GM12874 (cell line): Measurements from ENCODE around the gene ASXL2.

Experiments
- TF ChIP-seq, protein P1 (sequence below): IDR thresholded peaks from 2 replicates; pipeline ENCODE4 v1.5.1; 2011; ENCODE audit warnings: low read depth, mild to moderate bottlenecking, control low read depth, low read length, moderate library complexity; ENCODE audit not compliant: insufficient read depth

Gene ASXL2

DNA sequence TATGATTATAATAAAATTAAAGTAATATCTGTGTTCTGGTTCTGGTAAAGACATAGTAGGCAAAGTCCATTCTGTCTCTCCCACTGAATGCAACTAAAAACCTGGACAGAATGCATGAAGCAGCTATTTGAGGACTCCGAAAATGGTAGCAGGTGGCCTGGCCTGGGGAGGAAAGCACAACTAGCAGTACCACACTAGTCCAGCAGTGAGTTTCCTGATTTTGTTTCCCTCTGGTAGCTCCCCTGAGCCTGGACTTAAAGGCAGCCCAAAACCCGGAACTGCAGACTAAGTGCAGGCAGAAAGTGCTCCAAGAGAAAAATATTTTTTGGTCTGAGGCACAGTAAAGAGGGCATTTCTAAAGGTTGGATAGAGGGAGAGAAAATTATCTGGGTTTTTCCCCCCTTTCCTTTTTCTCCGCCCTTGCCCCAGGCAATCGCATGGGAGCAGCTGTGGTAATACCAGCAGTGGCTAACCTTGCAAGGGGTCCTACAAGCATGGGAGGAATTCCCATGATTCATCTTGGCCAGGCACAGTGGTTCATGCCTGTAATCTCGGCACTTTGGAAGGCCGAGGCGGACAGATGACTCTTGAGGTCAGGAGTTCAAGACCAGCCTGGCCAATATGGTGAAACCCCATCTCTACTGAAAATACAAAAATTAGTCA, 32.3 kb downstream of the ASXL2 start:
- TF ChIP-seq, protein P1, sequence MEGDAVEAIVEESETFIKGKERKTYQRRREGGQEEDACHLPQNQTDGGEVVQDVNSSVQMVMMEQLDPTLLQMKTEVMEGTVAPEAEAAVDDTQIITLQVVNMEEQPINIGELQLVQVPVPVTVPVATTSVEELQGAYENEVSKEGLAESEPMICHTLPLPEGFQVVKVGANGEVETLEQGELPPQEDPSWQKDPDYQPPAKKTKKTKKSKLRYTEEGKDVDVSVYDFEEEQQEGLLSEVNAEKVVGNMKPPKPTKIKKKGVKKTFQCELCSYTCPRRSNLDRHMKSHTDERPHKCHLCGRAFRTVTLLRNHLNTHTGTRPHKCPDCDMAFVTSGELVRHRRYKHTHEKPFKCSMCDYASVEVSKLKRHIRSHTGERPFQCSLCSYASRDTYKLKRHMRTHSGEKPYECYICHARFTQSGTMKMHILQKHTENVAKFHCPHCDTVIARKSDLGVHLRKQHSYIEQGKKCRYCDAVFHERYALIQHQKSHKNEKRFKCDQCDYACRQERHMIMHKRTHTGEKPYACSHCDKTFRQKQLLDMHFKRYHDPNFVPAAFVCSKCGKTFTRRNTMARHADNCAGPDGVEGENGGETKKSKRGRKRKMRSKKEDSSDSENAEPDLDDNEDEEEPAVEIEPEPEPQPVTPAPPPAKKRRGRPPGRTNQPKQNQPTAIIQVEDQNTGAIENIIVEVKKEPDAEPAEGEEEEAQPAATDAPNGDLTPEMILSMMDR = no peak

DNA sequence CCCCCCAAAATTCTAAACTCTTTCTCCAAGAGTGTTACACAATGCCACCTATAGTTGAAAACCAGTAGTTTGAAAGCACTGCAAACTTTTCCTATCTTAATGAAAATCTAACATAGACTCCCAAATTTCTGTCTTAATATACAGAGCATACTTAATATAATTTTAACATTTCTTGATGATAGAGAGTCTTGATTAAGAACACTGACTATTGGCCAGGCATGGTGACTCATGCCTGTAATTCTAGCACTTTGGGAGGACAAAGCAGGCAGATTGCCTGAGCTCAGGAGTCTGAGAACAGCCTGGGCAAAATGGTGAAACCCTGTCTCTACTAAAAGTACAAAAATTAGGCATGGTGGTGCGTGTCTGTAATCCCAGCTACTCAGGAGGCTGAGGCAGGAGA, 34.2 kb downstream of the ASXL2 start:
- TF ChIP-seq, protein P1 = no peak

DNA sequence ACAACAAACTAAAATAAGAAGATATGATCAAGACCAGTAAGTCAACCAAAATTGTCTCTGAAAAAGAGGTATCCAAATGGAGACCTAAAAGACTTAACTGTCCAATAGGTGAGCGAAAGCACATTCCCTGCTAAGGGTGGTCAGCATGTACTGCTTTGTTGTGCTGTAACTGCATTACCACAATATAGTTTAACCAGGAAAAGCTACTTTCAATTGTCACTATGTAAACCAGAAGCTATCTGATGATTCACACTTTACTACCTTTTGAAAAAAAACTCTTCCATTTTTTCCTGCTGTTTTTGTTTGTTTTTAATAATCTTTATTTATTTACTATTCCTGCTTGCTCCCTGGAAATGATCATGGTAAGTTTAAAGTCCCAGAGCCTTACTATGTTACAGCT, 36.1 kb downstream of the ASXL2 start:
- TF ChIP-seq, protein P1 = no peak

DNA sequence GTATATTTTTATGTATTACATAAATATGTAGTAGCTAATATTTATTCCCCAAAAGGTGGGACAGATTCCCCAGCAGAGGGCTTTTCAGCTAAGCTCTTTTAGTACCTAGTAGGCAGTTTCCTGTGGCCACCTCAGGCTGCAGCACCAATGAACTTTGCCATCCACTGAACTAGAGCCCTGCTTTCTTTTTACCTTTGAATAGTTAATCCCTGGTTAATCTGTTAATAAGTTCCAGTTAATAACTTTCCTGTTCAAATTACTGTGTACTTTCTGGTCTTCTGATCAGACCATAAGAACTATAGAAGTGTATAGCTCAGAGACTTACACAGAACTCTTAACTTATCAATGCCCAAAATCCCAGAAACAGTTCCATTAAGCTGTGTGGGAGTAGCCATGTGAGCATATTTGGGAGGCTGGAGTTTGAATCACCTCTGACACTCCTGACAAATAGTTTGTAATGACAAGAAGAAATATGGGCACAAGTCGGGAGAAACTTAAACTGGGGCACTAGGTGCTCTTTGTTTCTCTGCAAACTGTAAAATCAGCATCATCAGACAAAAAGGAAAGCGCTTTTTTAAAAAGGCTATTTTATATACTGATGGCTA, 40.0 kb downstream of the ASXL2 start:
- TF ChIP-seq, protein P1 = no peak

DNA sequence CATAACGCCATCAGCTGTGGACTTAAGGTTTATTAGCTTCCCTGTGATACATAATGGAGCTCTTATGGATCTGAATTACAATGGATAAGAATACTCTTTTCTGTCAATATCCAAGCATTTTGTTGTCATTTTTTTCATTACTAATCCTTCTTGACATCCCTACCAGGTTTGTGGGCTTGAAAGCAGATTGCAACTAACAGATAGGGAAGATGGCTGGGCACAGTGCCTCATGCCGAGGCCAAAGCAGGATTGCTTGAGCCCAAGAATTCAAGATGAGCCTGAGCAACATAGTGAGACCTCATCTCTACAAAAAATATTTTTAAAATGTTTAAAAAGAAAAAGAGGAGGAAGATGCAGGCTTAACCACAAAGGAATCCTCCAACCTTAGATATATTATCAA, 42.4 kb downstream of the ASXL2 start:
- TF ChIP-seq, protein P1 = no peak

DNA sequence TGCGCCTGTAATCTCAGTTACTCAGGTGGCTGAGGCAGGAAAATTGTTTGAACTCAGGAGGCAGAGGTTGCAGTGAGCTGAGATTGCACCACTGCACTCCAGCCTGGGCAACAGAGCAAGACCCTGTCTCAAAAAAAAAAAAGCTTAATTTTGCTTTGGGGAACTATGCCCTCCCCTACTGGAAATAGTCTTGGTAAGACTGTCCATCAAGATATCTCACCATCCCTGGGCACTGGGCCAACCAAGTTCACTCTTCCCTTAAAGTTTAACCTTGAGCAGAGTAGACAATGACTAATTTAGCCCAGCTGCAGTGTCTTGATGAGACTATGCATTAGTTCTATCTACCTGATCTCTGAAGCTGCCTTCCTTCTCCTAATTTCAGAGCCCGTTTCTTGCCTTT, 44.7 kb downstream of the ASXL2 start:
- TF ChIP-seq, protein P1 = no peak

DNA sequence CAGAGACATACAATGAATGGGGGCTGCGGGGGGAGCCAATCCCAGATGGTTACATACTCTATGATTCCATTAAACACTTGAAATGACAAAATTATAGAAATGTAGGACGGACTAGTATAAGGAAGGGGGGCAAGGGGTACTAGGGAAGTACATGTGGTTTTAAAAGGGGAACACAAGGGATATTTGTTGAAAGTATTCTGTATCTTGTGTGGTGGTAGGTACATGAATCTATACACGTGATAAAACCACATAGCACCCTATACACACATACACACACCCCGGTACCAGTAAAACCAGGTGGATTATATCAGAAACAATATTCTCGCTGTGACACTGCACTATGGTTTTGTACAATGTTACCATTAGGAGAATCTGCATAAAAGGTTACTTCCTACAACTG, 45.4 kb downstream of the ASXL2 start:
- TF ChIP-seq, protein P1 = no peak
